HCT116 (cell line): ENCODE results near the gene EVI5. TPM values are rescaled to one million over a fixed set of nuclear protein-coding genes. Genes with fewer than 3 reads are reported as not detected.
A peak's percentile ranks its signal among the peaks of the same experiment; 100 is the strongest.

Experiments used
- ATAC-seq: fragments of 200-7000 bp; cut with Tn5 transposase; 2 replicates; pipeline ENCODE4 v1.9.1; 2020; ENCODE audit warnings: mild to moderate bottlenecking, moderate library complexity
- BruUV-seq: library from RNA; stranded (reverse); fragments of 400-500 nt; replicated peaks from 2 replicates; lab custom pipeline; 2021; lab: Mats Ljungman, UMichigan
- CTCF ChIA-PET: fragments of 300-600 bp; sonication (Branson Sonifier 250); formaldehyde crosslinking; loops from one replicate; lab custom pipeline; 2021; ENCODE audit warnings: antibody characterized with exemption; lab: Charles Lee
- POLR2A ChIA-PET: fragments of 300-600, 350-600 bp; sonication (Branson Sonifier 250); formaldehyde crosslinking; loops from one replicate; lab custom pipeline; 2021; ENCODE audit warnings: antibody characterized with exemption; lab: Charles Lee
- RAD21 ChIA-PET, 2 experiments: fragments of 300-600 bp; sonication (Branson Sonifier 250); formaldehyde crosslinking; loops; one replicate each; lab custom pipeline; 2023; ENCODE audit warnings: low total read pairs in 2 of 2; ENCODE audit not compliant: uncharacterized antibody in 2 of 2, unreplicated experiment in 2 of 2, low non-redundant PET in 1 of 2; lab: Charles Lee
- DNase-seq: peaks from one replicate; pipeline ENCODE4 v3.0.0-alpha.2; 2010; ENCODE audit warnings: low read depth, low spot score
- H2AFZ ChIP-seq: fragments of 200-600 bp; shearing (Covaris generic), sonication (generic); 2 replicates; pipeline ENCODE4 v1.6.1; 2017; ENCODE audit warnings: low read depth, mixed run types, mixed read lengths, antibody characterized with exemption, low read length; ENCODE audit not compliant: poor library complexity, severe bottlenecking
- H3K27ac ChIP-seq: 2 replicates; pipeline ENCODE4 v1.5.1; 2012; ENCODE audit warnings: low read depth, low read length
- H3K27me3 ChIP-seq: fragments of 200-600 bp; sonication (generic); 2 replicates; pipeline ENCODE4 v1.6.1; 2016; ENCODE audit warnings: mixed run types, low read length, mixed read lengths; ENCODE audit not compliant: insufficient read depth
- H3K36me3 ChIP-seq, 2 experiments: fragments of 200-500 bp in 1 of 2; fragments of 200-600 bp in 1 of 2; sonication (Bioruptor generic) in 1 of 2; sonication (generic) in 1 of 2; 2 replicates each; pipeline versions ENCODE4 v1.5.1 to v1.6.1; 2014 to 2016; ENCODE audit warnings: low read length in 2 of 2, inconsistent platforms in 1 of 2, mixed read lengths in 1 of 2, mixed run types in 1 of 2; ENCODE audit not compliant: insufficient read depth in 2 of 2, control insufficient read depth in 1 of 2
- H3K4me1 ChIP-seq, 2 experiments: fragments of 200-600 bp in 1 of 2; sonication (generic) in 1 of 2; 2 replicates each; pipeline versions ENCODE4 v1.5.1 to v1.6.1; 2012 to 2017; ENCODE audit warnings: low read length in 2 of 2, inconsistent platforms in 1 of 2, mild to moderate bottlenecking in 1 of 2, mixed read lengths in 1 of 2, mixed run types in 1 of 2, moderate library complexity in 1 of 2; ENCODE audit not compliant: insufficient read depth in 2 of 2, control insufficient read depth in 1 of 2
- H3K4me2 ChIP-seq: fragments of 200-600 bp; sonication (generic); 2 replicates; pipeline ENCODE4 v1.6.1; 2017; ENCODE audit warnings: mixed run types, low read length, mixed read lengths
- H3K4me3 ChIP-seq, 2 experiments: fragments of 200-600 bp in 1 of 2; sonication (generic) in 1 of 2; replicated peaks in 1 of 2; 2 replicates each; pipeline ENCODE4 v1.5.1; 2011 to 2016; ENCODE audit warnings: low read length in 2 of 2, control low read depth in 1 of 2, low read depth in 1 of 2, mild to moderate bottlenecking in 1 of 2, mixed read lengths in 1 of 2, mixed run types in 1 of 2
- H3K79me2 ChIP-seq: fragments of 200-600 bp; sonication (generic); 2 replicates; pipeline ENCODE4 v1.6.1; 2017; ENCODE audit warnings: mild to moderate bottlenecking, mixed run types, low read length, moderate library complexity, mixed read lengths; ENCODE audit not compliant: insufficient read depth
- H3K9ac ChIP-seq: fragments of 200-600 bp; sonication (generic); 2 replicates; pipeline ENCODE4 v1.6.1; 2016; ENCODE audit warnings: low read length, mixed read lengths
- H3K9me2 ChIP-seq: fragments of 200-600 bp; sonication (generic), shearing (Covaris generic); 2 replicates; pipeline ENCODE4 v1.6.1; 2017; ENCODE audit warnings: mixed run types, mild to moderate bottlenecking, moderate library complexity; ENCODE audit not compliant: insufficient read depth
- H3K9me3 ChIP-seq, 2 experiments: fragments of 200-500 bp in 1 of 2; fragments of 200-600 bp in 1 of 2; sonication (Bioruptor generic) in 1 of 2; sonication (generic) in 1 of 2; 2 replicates each; pipeline ENCODE4 v1.6.1; 2014 to 2017; ENCODE audit warnings: low read length in 2 of 2, mixed read lengths in 2 of 2, inconsistent platforms in 1 of 2, low read depth in 1 of 2, mild to moderate bottlenecking in 1 of 2, mixed run types in 1 of 2, moderate library complexity in 1 of 2; ENCODE audit not compliant: control insufficient read depth in 1 of 2, insufficient read depth in 1 of 2
- H4K20me1 ChIP-seq: fragments of 200-600 bp; sonication (generic), shearing (Covaris generic); 2 replicates; pipeline ENCODE4 v1.6.1; 2017; ENCODE audit warnings: mixed run types, mild to moderate bottlenecking, moderate library complexity; ENCODE audit not compliant: insufficient read depth
- CBX3 ChIP-seq: IDR thresholded peaks from 2 replicates; pipeline ENCODE4 v1.6.1; 2012; ENCODE audit warnings: low read depth
- CTCF ChIP-seq, 3 experiments: fragments of 200-600 bp in 1 of 3; sonication (generic) in 1 of 3; IDR thresholded peaks in 2 of 3; conservative IDR thresholded peaks in 1 of 3; 2 replicates each; pipeline ENCODE4 v1.5.1; 2012 to 2017; ENCODE audit warnings: low read depth in 2 of 3, low read length in 2 of 3, antibody characterized with exemption in 1 of 3, borderline replicate concordance in 1 of 3, control low read depth in 1 of 3, mild to moderate bottlenecking in 1 of 3, mixed read lengths in 1 of 3, mixed run types in 1 of 3, moderate library complexity in 1 of 3; ENCODE audit not compliant: insufficient read depth in 1 of 3
- SIN3A ChIP-seq: IDR thresholded peaks from 2 replicates; pipeline ENCODE4 v1.6.1; 2012; ENCODE audit warnings: low read depth
- SP1 ChIP-seq: IDR thresholded peaks from 2 replicates; pipeline ENCODE4 v1.6.1; 2012; ENCODE audit warnings: low read depth
- intact Hi-C: fragments of 100-400 bp; cut with micrococcal nuclease; formaldehyde crosslinking; loops from 2 replicates; pipeline ENCODE4 v1.10.0; 2022
- total RNA-seq: library from RNA; stranded (reverse); gene quantifications from one replicate; pipeline ENCODE4 v1.2.1, GENCODE V29; 2021; ENCODE audit not compliant: unreplicated experiment

The EVI5 gene
- total RNA-seq, 1 experiment from 2014 or later = 21.8 TPM

DNA sequence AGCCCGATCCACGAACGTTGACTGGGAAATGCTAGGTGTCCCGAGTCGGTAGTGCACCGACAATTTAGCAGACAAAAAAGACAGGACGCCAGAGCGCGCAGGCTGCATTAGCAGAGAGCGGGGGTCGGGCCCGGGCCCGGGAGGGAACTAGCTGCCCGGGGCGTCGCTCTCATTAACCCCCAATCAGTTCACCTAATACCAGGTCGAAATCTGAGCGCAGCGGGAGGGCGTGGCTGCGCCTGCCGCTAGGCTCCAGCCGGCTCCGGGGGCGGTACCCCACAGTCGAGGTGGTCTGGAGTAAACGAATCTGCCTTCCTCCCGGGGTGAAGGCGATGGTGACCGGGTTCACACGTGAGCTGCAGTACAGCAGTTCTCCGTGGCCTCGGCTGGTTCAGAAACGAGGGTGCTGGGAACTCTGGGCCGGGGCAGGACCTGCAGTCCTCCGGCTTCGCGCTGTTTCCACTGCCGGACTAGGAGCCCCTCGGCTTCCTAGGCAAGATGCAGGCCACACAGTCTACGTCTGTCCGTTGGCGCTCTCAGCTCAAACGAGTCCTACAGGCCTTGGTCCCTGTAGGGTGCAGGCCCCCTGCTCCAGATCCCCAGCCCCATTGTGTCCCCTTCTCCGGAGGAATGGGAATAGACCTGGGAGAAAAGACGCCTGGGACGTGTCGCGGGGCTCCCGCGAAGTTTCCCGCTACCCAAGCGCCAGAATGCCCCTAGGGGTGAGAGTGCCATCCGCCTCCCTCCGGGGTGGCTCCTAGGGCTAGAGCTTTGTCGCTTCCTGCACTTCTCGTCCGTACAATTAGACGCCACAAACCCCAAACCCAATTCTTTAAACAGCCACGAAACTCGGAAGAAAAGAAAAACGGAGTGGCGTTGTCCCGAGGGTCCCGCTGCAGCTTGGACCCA lies 300.2 kb downstream of the EVI5 start:
- Histone ChIP-seq H3K36me3 (no peaks in the 10 kb centered on the region), H3K9me2 (no peaks in the 10 kb centered on the region), H3K27me3 (no peaks in the 10 kb centered on the region), H4K20me1 (no peaks in the 10 kb centered on the region), H3K9ac (peak overlapping the region; percentile 65), H3K9me3 (no peaks in the 10 kb centered on the region), H3K27ac (peak overlapping the region; percentile 69), H3K4me2 (peak overlapping the region; percentile 99), H2AFZ (peak overlapping the region; percentile 76), H3K4me1 (peaks cover 7 to 20% of the 10 kb centered on the region in 2 experiments), H3K4me3 (peak overlapping the region; percentile 70 to 84), H3K79me2 (no peaks in the 10 kb centered on the region)
- ChIA-PET RAD21 (interaction anchor here in 1 of 2 experiments (1.1 kb wide), 1 partner anchor 174 kb away, joined by 3 read pairs; no protein-coding TSS in a partner anchor), POLR2A (interaction anchor here (0.6 kb wide), 1 partner anchor 581 kb away, joined by 3 read pairs; no protein-coding TSS in a partner anchor), CTCF (interaction anchor here (0.5 to 1.9 kb wide), 7 partner anchors 10 to 451 kb away, joined by 3 to 5 read pairs (median 3); no protein-coding TSS in a partner anchor)
- peak; percentile 53 for ATAC-seq
- intact Hi-C loops = no loop called here
- DNase-seq = no peak
- TSS peak; percentile 50 for BruUV-seq
- no peak for TF ChIP-seq SP1
- TF ChIP-seq SIN3A = peak; percentile 24; the same call in 1 of the 2 replicates
- no peak for TF ChIP-seq CBX3
- TF ChIP-seq CTCF (IDR thresholded peaks at IDR 0.05 in 2 of 3, conservative IDR thresholded peaks at IDR 0.05 in 1 of 3; ENCODE audit: borderline replicate concordance in 1 of 3, insufficient read depth in 1 of 3, low read depth in 2 of 3, low read length in 2 of 3) = peak in 2 of 3 experiments; percentile 26 to 29; a peak in 1 of 6 replicates
